Trophoblast cell (in vitro differentiated cells and primary cell): ENCODE measurements around the gene CFAP107.

Experiments
- DNase-seq, 2 donors: peaks; one replicate each; pipeline ENCODE4 v3.0.0-alpha.2; 2016
- H2AFZ ChIP-seq: 2 replicates; pipeline ENCODE4 v1.6.1; 2013; ENCODE audit warnings: low read length, moderate library complexity, mild to moderate bottlenecking; ENCODE audit not compliant: insufficient read depth, poor library complexity
- H2AK5ac ChIP-seq: 2 replicates; pipeline ENCODE4 v1.6.1; 2013; ENCODE audit warnings: mild to moderate bottlenecking, low read length
- H2BK120ac ChIP-seq: 2 replicates; pipeline ENCODE4 v1.6.1; 2013; ENCODE audit warnings: low read length, mild to moderate bottlenecking, moderate library complexity; ENCODE audit not compliant: insufficient read depth, poor library complexity
- H2BK12ac ChIP-seq: 2 replicates; pipeline ENCODE4 v1.6.1; 2013; ENCODE audit warnings: mild to moderate bottlenecking, low read length, moderate library complexity
- H2BK5ac ChIP-seq: 2 replicates; pipeline ENCODE4 v1.6.1; 2013; ENCODE audit warnings: low read length, low read depth, moderate library complexity, mild to moderate bottlenecking; ENCODE audit not compliant: poor library complexity
- H3K14ac ChIP-seq: 2 replicates; pipeline ENCODE4 v1.6.1; 2013; ENCODE audit warnings: mild to moderate bottlenecking, low read length
- H3K18ac ChIP-seq: 2 replicates; pipeline ENCODE4 v1.6.1; 2013; ENCODE audit warnings: mild to moderate bottlenecking, low read length
- H3K23ac ChIP-seq: 2 replicates; pipeline ENCODE4 v1.6.1; 2013; ENCODE audit warnings: low read length
- H3K27ac ChIP-seq: 2 replicates; pipeline ENCODE4 v1.5.1; 2013; ENCODE audit warnings: low read depth, mild to moderate bottlenecking, inconsistent platforms, low read length, moderate library complexity
- H3K27me3 ChIP-seq: 2 replicates; pipeline ENCODE4 v1.6.1; 2013; ENCODE audit warnings: inconsistent platforms, mild to moderate bottlenecking, low read length, moderate library complexity; ENCODE audit not compliant: insufficient read depth
- H3K36me3 ChIP-seq, 2 experiments: 1 replicate in 1 of 2; 2 replicates in 1 of 2; pipeline ENCODE4 v1.6.1; 2013; ENCODE audit warnings: low read length in 2 of 2, mild to moderate bottlenecking in 2 of 2, moderate library complexity in 1 of 2; ENCODE audit not compliant: insufficient read depth in 2 of 2, control insufficient read depth in 1 of 2
- H3K4ac ChIP-seq: 2 replicates; pipeline ENCODE4 v1.6.1; 2013; ENCODE audit warnings: low read depth, mild to moderate bottlenecking, low read length, moderate library complexity
- H3K4me1 ChIP-seq, 2 experiments: 1 replicate in 1 of 2; 2 replicates in 1 of 2; pipeline ENCODE4 v1.6.1; 2013; ENCODE audit warnings: low read length in 2 of 2, mild to moderate bottlenecking in 2 of 2, moderate library complexity in 1 of 2; ENCODE audit not compliant: insufficient read depth in 2 of 2, control insufficient read depth in 1 of 2
- H3K4me2 ChIP-seq: 2 replicates; pipeline ENCODE4 v1.6.1; 2013; ENCODE audit warnings: inconsistent platforms, mild to moderate bottlenecking, low read length, moderate library complexity
- H3K4me3 ChIP-seq: 2 replicates; pipeline ENCODE4 v1.5.1; 2013; ENCODE audit warnings: mild to moderate bottlenecking, low read depth, low read length, inconsistent platforms
- H3K79me1 ChIP-seq: one replicate; pipeline ENCODE4 v1.6.1; 2013; ENCODE audit warnings: low read length
- H3K79me2 ChIP-seq: 2 replicates; pipeline ENCODE4 v1.6.1; 2013; ENCODE audit warnings: low read length, mild to moderate bottlenecking; ENCODE audit not compliant: control insufficient read depth, insufficient read depth, poor library complexity
- H3K9ac ChIP-seq: 2 replicates; pipeline ENCODE4 v1.6.1; 2013; ENCODE audit warnings: mild to moderate bottlenecking, low read length
- H3K9me3 ChIP-seq: 2 replicates; pipeline ENCODE4 v1.6.1; 2013; ENCODE audit warnings: low read depth, mild to moderate bottlenecking, control low read depth, inconsistent platforms, low read length; ENCODE audit not compliant: insufficient read depth
- H4K12ac ChIP-seq: 2 replicates; pipeline ENCODE4 v1.6.1; 2013; ENCODE audit warnings: low read depth, mild to moderate bottlenecking, low read length, moderate library complexity
- H4K8ac ChIP-seq: 2 replicates; pipeline ENCODE4 v1.6.1; 2013; ENCODE audit warnings: low read depth, mild to moderate bottlenecking, low read length, moderate library complexity
- H4K91ac ChIP-seq: one replicate; pipeline ENCODE4 v1.6.1; 2013; ENCODE audit warnings: low read depth, mild to moderate bottlenecking, low read length, moderate library complexity
- WGBS: extraction: QIAGEN DNeasy Blood & Tissue Kit; methylation state at CpG from one replicate; pipeline ENCODE4 v1.1.7; 2013; ENCODE audit warnings: missing lambda C conversion rate; ENCODE audit not compliant: insufficient read length, insufficient coverage; ENCODE audit errors: extremely low coverage; 5-methylcytosine and 5-hydroxymethylcytosine counted together

The CFAP107 gene

GRCh38 chr1:12748778-12749355 lies 2.9 kb downstream of the CFAP107 start:
- Histone ChIP-seq H3K18ac (no peak overlapping the region), H2BK5ac (no peak overlapping the region), H3K79me1 (no peaks in the 10 kb centered on the region), H4K8ac (no peak overlapping the region), H3K4me1 (no peaks in the 10 kb centered on the region), H3K4me3 (no peak overlapping the region), H2AFZ (no peak overlapping the region), H3K23ac (no peak overlapping the region), H4K12ac (no peak overlapping the region), H3K4ac (no peak overlapping the region), H3K27me3 (no peaks in the 10 kb centered on the region), H2AK5ac (no peak overlapping the region), H3K4me2 (no peak overlapping the region), H3K9ac (no peak overlapping the region), H3K36me3 (no peaks in the 10 kb centered on the region), H2BK120ac (no peak overlapping the region), H4K91ac (no peak overlapping the region), H2BK12ac (no peak overlapping the region), H3K27ac (no peak overlapping the region), H3K79me2 (no peaks in the 10 kb centered on the region), H3K9me3 (peaks cover 2% of the 10 kb centered on the region), H3K14ac (no peak overlapping the region)
- DNase-seq, result no peak

- H3K18ac ChIP-seq, result no peak overlapping the region
- no peaks in the 10 kb centered on the region for H3K36me3 ChIP-seq
- no peak overlapping the region for H4K8ac ChIP-seq
- H3K14ac ChIP-seq, result no peak overlapping the region
- H2BK12ac ChIP-seq, result no peak overlapping the region
- no peak overlapping the region for H3K9ac ChIP-seq
- no peak overlapping the region for H3K4ac ChIP-seq
- H2AFZ ChIP-seq, result no peak overlapping the region
- no peaks in the 10 kb centered on the region for H3K79me1 ChIP-seq
- no peaks in the 10 kb centered on the region for H3K79me2 ChIP-seq
- WGBS, result no CpG with 5 or more reads among the region's 4 CpGs
- no peak overlapping the region for H2BK120ac ChIP-seq
- H3K4me1 ChIP-seq, result peaks cover 0 to 4% of the 10 kb centered on the region in 2 experiments
- no peak overlapping the region for H2AK5ac ChIP-seq
- DNase-seq, result peak in 1 of 2 donors; percentile 8
- no peak overlapping the region for H3K4me3 ChIP-seq
- no peak overlapping the region for H4K12ac ChIP-seq
- H3K23ac ChIP-seq, result no peak overlapping the region
- no peak overlapping the region for H2BK5ac ChIP-seq
- no peaks in the 10 kb centered on the region for H3K27me3 ChIP-seq
- H3K4me2 ChIP-seq, result no peak overlapping the region
- no peak overlapping the region for H3K27ac ChIP-seq
- H3K9me3 ChIP-seq, result no peaks in the 10 kb centered on the region
- H4K91ac ChIP-seq, result no peak overlapping the region
Measured at GRCh38 chr1:12754738-12755137, 8.7 kb downstream of the CFAP107 start.

- H3K27me3 ChIP-seq, result no peaks in the 10 kb centered on the region
- no peak overlapping the region for H3K14ac ChIP-seq
- peak in 1 of 2 donors; percentile 7 for DNase-seq
- no peak overlapping the region for H3K18ac ChIP-seq
- H4K12ac ChIP-seq, result no peak overlapping the region
- no peak overlapping the region for H3K27ac ChIP-seq
- H3K36me3 ChIP-seq, result no peaks in the 10 kb centered on the region
- no peaks in the 10 kb centered on the region for H3K79me2 ChIP-seq
- H4K91ac ChIP-seq, result no peak overlapping the region
- no peaks in the 10 kb centered on the region for H3K79me1 ChIP-seq
- H2BK12ac ChIP-seq, result no peak overlapping the region
- no peak overlapping the region for H3K4me2 ChIP-seq
- no CpG with 5 or more reads among the region's 2 CpGs for WGBS
- no peak overlapping the region for H3K9ac ChIP-seq
- H2AK5ac ChIP-seq, result no peak overlapping the region
- no peak overlapping the region for H4K8ac ChIP-seq
- no peak overlapping the region for H3K4me3 ChIP-seq
- no peak overlapping the region for H3K23ac ChIP-seq
- H3K4ac ChIP-seq, result no peak overlapping the region
- H3K9me3 ChIP-seq, result no peaks in the 10 kb centered on the region
- no peak overlapping the region for H2AFZ ChIP-seq
- H2BK120ac ChIP-seq, result no peak overlapping the region
- H3K4me1 ChIP-seq, result peaks cover 0 to 4% of the 10 kb centered on the region in 2 experiments
- no peak overlapping the region for H2BK5ac ChIP-seq
Measured at GRCh38 chr1:12756273-12756672, 10.3 kb downstream of the CFAP107 start.

- Histone ChIP-seq H3K4me1 (peaks cover 0 to 4% of the 10 kb centered on the region in 2 experiments), H2BK120ac (no peak overlapping the region), H2AFZ (no peak overlapping the region), H3K27ac (no peak overlapping the region), H3K4me3 (no peak overlapping the region), H3K23ac (no peak overlapping the region), H2BK12ac (no peak overlapping the region), H3K79me1 (no peaks in the 10 kb centered on the region), H3K79me2 (no peaks in the 10 kb centered on the region), H4K8ac (no peak overlapping the region), H3K9ac (no peak overlapping the region), H3K36me3 (no peaks in the 10 kb centered on the region), H3K4me2 (no peak overlapping the region), H2AK5ac (no peak overlapping the region), H3K4ac (no peak overlapping the region), H3K18ac (no peak overlapping the region), H3K14ac (no peak overlapping the region), H3K27me3 (no peaks in the 10 kb centered on the region), H2BK5ac (no peak overlapping the region), H4K91ac (no peak overlapping the region), H4K12ac (no peak overlapping the region), H3K9me3 (no peaks in the 10 kb centered on the region)
- peak in 1 of 2 donors; percentile 14 for DNase-seq
- no CpG with 5 or more reads among the region's 6 CpGs for WGBS
Measured at GRCh38 chr1:12756768-12757413, 10.9 kb downstream of the CFAP107 start.
